Astrocyte (in vitro differentiated cells and primary cell): ENCODE measurements around the gene SIRT2. TPM values are rescaled to one million over a fixed set of nuclear protein-coding genes. Genes with fewer than 3 reads are reported as not detected.

Experiments
- DNase-seq: peaks from one replicate; pipeline ENCODE4 v3.0.0-alpha.2; 2010; ENCODE audit warnings: low read depth
- FAIRE-seq: peaks from 2 replicates; lab custom pipeline; 2011; peaks lifted over from hg19 to GRCh38; lab: Jason Lieb, UNC
- H2AFZ ChIP-seq: 2 replicates; pipeline ENCODE4 v1.6.0; 2012; ENCODE audit warnings: low read depth, low read length, inconsistent platforms
- H3K27ac ChIP-seq: 2 replicates; pipeline ENCODE4 v1.5.1; 2011; ENCODE audit warnings: low read depth, low read length, inconsistent platforms
- H3K27me3 ChIP-seq: 2 replicates; pipeline ENCODE4 v1.6.0; 2011; ENCODE audit warnings: low read length, inconsistent platforms; ENCODE audit not compliant: insufficient read depth
- H3K36me3 ChIP-seq: 2 replicates; pipeline ENCODE4 v1.5.1; 2011; ENCODE audit warnings: low read length, inconsistent platforms; ENCODE audit not compliant: insufficient read depth
- H3K4me1 ChIP-seq: 2 replicates; pipeline ENCODE4 v1.5.1; 2011; ENCODE audit warnings: low read length, inconsistent platforms; ENCODE audit not compliant: insufficient read depth
- H3K4me2 ChIP-seq: 2 replicates; pipeline ENCODE4 v1.6.0; 2012; ENCODE audit warnings: low read length, inconsistent platforms
- H3K4me3 ChIP-seq: 2 replicates; pipeline ENCODE4 v1.5.1; 2011; ENCODE audit warnings: low read depth, mild to moderate bottlenecking, low read length, inconsistent platforms; ENCODE audit not compliant: insufficient read depth
- H3K79me2 ChIP-seq: 2 replicates; pipeline ENCODE4 v1.6.0; 2012; ENCODE audit warnings: mild to moderate bottlenecking, low read length, inconsistent platforms; ENCODE audit not compliant: insufficient read depth
- H3K9ac ChIP-seq: 2 replicates; pipeline ENCODE4 v1.6.0; 2012; ENCODE audit warnings: mild to moderate bottlenecking, low read length, inconsistent platforms
- H3K9me3 ChIP-seq: 2 replicates; pipeline ENCODE4 v1.5.1; 2012; ENCODE audit warnings: low read depth, mild to moderate bottlenecking, low read length, inconsistent platforms; ENCODE audit not compliant: insufficient read depth
- H4K20me1 ChIP-seq: 2 replicates; pipeline ENCODE4 v1.6.0; 2012; ENCODE audit warnings: low read length, inconsistent platforms; ENCODE audit not compliant: insufficient read depth
- H3K27ac Mint-ChIP-seq: one replicate; pipeline ENCODE4 v1.8.0; 2021; ENCODE audit warnings: mild to moderate bottlenecking, mixed read lengths; ENCODE audit not compliant: unreplicated experiment
- H3K27me3 Mint-ChIP-seq: one replicate; pipeline ENCODE4 v1.8.0; 2021; ENCODE audit warnings: low read depth, mixed read lengths; ENCODE audit not compliant: unreplicated experiment
- H3K36me3 Mint-ChIP-seq: one replicate; pipeline ENCODE4 v1.8.0; 2021; ENCODE audit warnings: low read depth, mixed read lengths; ENCODE audit not compliant: unreplicated experiment
- H3K4me1 Mint-ChIP-seq: one replicate; pipeline ENCODE4 v1.8.0; 2021; ENCODE audit warnings: low read depth, mixed read lengths; ENCODE audit not compliant: unreplicated experiment
- H3K4me3 Mint-ChIP-seq: one replicate; pipeline ENCODE4 v1.8.0; 2021; ENCODE audit warnings: mild to moderate bottlenecking, moderate library complexity, mixed read lengths; ENCODE audit not compliant: unreplicated experiment
- H3K9me3 Mint-ChIP-seq: one replicate; pipeline ENCODE4 v1.8.0; 2021; ENCODE audit warnings: mild to moderate bottlenecking, mixed read lengths; ENCODE audit not compliant: unreplicated experiment
- EZH2 ChIP-seq: IDR thresholded peaks from 2 replicates; pipeline ENCODE4 v1.6.1; 2012; ENCODE audit warnings: mild to moderate bottlenecking, low read length, inconsistent platforms; ENCODE audit not compliant: insufficient read depth
- total RNA-seq: library from RNA; stranded (reverse); gene quantifications from 2 replicates; pipeline ENCODE4 v1.2.1, GENCODE V29; 2021
- TF ChIP-seq, protein P1 (sequence below): IDR thresholded peaks from 2 replicates; pipeline ENCODE4 v1.5.1; 2011; ENCODE audit warnings: low read depth, mild to moderate bottlenecking, inconsistent platforms, low read length, moderate library complexity; ENCODE audit not compliant: insufficient read depth

SIRT2 gene
- total RNA-seq, 1 donor from 2014 or later, result 35.7 TPM

DNA sequence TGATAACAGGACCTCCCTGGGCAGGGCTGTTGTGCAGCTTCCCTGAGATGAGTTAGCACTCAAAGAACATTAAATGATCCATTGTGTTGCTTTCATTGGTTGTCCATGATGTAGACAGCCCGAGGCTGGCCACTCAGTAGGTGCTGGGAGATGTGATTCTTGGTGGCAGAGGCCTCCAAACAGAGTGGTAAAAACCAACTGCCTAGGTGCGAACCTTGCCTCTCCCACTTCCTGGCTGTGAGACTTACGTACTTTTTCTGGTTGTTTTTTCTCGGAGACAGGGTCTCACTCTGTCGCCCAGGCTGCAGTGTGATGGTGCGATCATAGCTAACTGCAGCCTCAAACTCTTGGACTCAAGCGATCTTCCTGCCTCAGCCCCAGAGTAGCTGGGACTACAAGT is 25.0 kb upstream of the SIRT2 start:
- H3K9me3 ChIP-seq, result no peaks in the 10 kb centered on the region
- no peak overlapping the region for H3K4me3 ChIP-seq
- DNase-seq, result no peak
- H2AFZ ChIP-seq, result no peak overlapping the region
- peaks cover 20% of the 10 kb centered on the region for H3K36me3 Mint-ChIP-seq
- TF ChIP-seq EZH2, result no peak
- TF ChIP-seq, protein P1, sequence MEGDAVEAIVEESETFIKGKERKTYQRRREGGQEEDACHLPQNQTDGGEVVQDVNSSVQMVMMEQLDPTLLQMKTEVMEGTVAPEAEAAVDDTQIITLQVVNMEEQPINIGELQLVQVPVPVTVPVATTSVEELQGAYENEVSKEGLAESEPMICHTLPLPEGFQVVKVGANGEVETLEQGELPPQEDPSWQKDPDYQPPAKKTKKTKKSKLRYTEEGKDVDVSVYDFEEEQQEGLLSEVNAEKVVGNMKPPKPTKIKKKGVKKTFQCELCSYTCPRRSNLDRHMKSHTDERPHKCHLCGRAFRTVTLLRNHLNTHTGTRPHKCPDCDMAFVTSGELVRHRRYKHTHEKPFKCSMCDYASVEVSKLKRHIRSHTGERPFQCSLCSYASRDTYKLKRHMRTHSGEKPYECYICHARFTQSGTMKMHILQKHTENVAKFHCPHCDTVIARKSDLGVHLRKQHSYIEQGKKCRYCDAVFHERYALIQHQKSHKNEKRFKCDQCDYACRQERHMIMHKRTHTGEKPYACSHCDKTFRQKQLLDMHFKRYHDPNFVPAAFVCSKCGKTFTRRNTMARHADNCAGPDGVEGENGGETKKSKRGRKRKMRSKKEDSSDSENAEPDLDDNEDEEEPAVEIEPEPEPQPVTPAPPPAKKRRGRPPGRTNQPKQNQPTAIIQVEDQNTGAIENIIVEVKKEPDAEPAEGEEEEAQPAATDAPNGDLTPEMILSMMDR, result no peak
- no peak overlapping the region for H3K4me3 Mint-ChIP-seq
- no peaks in the 10 kb centered on the region for H3K27me3 ChIP-seq
- no peak overlapping the region for H3K27ac ChIP-seq
- no peak for FAIRE-seq
- no peaks in the 10 kb centered on the region for H3K4me1 Mint-ChIP-seq
- no peaks in the 10 kb centered on the region for H3K4me1 ChIP-seq
- H3K4me2 ChIP-seq, result no peak overlapping the region
- peaks cover 6% of the 10 kb centered on the region for H4K20me1 ChIP-seq
- H3K9me3 Mint-ChIP-seq, result no peaks in the 10 kb centered on the region
- H3K27ac Mint-ChIP-seq, result no peak overlapping the region
- peaks cover 6% of the 10 kb centered on the region for H3K79me2 ChIP-seq
- peaks cover 4% of the 10 kb centered on the region for H3K36me3 ChIP-seq
- H3K9ac ChIP-seq, result no peak overlapping the region
- H3K27me3 Mint-ChIP-seq, result no peaks in the 10 kb centered on the region

DNA sequence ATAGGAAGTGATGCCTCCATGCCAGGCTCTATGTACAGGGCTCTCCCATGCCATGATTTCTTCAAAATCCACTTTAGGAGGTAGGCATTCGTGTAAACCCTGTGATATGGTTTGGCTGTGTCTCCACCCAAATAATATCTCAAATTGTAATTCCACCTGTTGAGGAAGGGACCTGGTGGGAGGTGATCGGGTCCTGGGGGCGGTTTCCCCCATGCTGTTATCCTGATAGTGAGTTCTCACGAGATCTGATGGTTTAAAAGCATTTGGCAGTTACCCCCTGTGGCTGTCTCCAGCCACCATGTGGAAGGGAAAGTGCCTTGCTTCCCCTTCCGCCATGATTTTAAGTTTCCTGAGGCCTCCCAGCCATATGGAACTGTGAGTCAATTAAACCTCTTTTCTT is 23.1 kb upstream of the SIRT2 start:
- H3K4me2 ChIP-seq, result no peak overlapping the region
- Mint-ChIP-seq H3K4me1 (no peaks in the 10 kb centered on the region), H3K27ac (no peak overlapping the region), H3K4me3 (no peak overlapping the region), H3K27me3 (no peaks in the 10 kb centered on the region), H3K9me3 (no peaks in the 10 kb centered on the region), H3K36me3 (peaks cover 20% of the 10 kb centered on the region)
- no peaks in the 10 kb centered on the region for H3K79me2 ChIP-seq
- H3K4me1 ChIP-seq, result no peaks in the 10 kb centered on the region
- peaks cover 4% of the 10 kb centered on the region for H3K36me3 ChIP-seq
- TF ChIP-seq, protein P1, result no peak
- no peak for TF ChIP-seq EZH2
- FAIRE-seq (no peak), DNase-seq (no peak)
- no peak overlapping the region for H3K27ac ChIP-seq
- peaks cover 8% of the 10 kb centered on the region for H4K20me1 ChIP-seq
- H2AFZ ChIP-seq, result no peak overlapping the region
- no peak overlapping the region for H3K4me3 ChIP-seq
- no peaks in the 10 kb centered on the region for H3K9me3 ChIP-seq
- no peak overlapping the region for H3K9ac ChIP-seq
- no peaks in the 10 kb centered on the region for H3K27me3 ChIP-seq

- H3K27ac Mint-ChIP-seq, result no peak overlapping the region
- Histone ChIP-seq H3K4me3 (no peak overlapping the region), H3K9me3 (no peaks in the 10 kb centered on the region), H3K4me1 (no peaks in the 10 kb centered on the region), H3K9ac (no peak overlapping the region), H3K36me3 (peaks cover 4% of the 10 kb centered on the region), H2AFZ (no peak overlapping the region), H3K79me2 (no peaks in the 10 kb centered on the region), H4K20me1 (peaks cover 8% of the 10 kb centered on the region), H3K27me3 (no peaks in the 10 kb centered on the region), H3K27ac (no peak overlapping the region), H3K4me2 (no peak overlapping the region)
- TF ChIP-seq, protein P1, result no peak
- no peak for TF ChIP-seq EZH2
- no peaks in the 10 kb centered on the region for H3K9me3 Mint-ChIP-seq
- no peak overlapping the region for H3K4me3 Mint-ChIP-seq
- DNase-seq (no peak), FAIRE-seq (no peak)
- H3K4me1 Mint-ChIP-seq, result no peaks in the 10 kb centered on the region
- H3K36me3 Mint-ChIP-seq, result peaks cover 20% of the 10 kb centered on the region
- H3K27me3 Mint-ChIP-seq, result no peaks in the 10 kb centered on the region
Observed at GRCh38 chr19:38921420-38922274, 22.2 kb upstream of the SIRT2 start.
